Astrocyte of the cerebellum (primary cell): ENCODE measurements around the gene RBM38.
"Not testable (repeated sequence)": the region's sequence is repeated elsewhere in the genome, so short reads cannot be mapped to it uniquely, and the experiment has no call there.

Source experiments
- DNase-seq: peaks from one replicate; pipeline ENCODE4 v3.0.0-alpha.2; 2011; ENCODE audit warnings: low read depth
- H3K4me3 ChIP-seq: 2 replicates; pipeline ENCODE4 v1.5.1; 2011; ENCODE audit warnings: mild to moderate bottlenecking, low read depth, low read length, moderate library complexity
- in situ Hi-C: cut with HindIII; loops from 2 replicates; pipeline ENCODE4 v1.10.0; 2017; ENCODE audit warnings: low sequenced_read_pairs
- TF ChIP-seq, protein P1 (sequence below): IDR thresholded peaks from 2 replicates; pipeline ENCODE4 v1.5.1; 2012; ENCODE audit warnings: low read length, low read depth, moderate library complexity, mild to moderate bottlenecking; ENCODE audit errors: missing control alignments

The RBM38 gene

DNA sequence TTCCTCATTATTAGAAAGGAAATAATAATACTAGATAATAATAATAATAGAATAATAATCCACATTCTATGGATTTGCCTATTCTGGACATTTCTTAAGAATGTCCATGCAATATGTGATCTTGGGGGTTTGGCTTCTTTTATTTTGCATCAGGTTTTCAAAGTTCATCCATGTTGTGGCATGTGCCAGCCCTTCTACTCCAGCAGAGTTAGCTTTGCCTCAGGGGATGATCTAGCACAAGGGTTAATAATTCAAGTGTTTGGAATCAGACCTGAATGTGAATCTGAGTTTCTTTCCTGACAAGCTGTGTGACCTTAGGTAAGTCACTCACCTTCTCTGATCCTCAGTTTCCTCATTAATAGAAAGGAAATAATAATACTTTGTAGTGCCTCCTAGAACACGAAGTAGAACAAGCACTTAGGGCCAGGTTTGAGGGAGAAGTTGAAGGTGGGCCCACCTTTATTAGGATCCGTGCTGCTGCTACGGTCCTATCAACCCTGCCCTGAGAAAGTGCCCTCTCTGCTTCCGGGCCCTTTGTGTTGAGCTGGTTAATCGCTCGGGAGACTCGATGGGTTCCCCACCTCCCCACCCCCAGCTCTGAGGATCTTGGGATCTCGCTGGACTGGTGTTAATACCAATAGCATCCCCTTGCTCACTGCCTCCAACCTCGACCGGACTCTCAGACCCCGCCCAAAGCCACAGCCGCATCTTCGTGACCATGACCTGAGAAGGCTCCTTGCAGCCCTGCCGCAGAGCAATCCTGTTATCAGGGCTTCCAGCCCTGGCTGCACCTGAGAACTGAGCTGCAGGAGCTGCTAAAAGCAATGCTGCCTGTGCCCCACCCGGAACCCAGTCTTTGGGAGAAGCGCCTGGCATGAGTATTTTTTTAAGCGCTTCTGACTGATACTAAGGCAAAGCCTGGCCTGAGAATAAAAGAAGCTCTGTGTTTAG, 26.9 kb downstream of the RBM38 start:
- DNase-seq, result no peak
- in situ Hi-C loops, result no loop called here
- no peak overlapping the region for H3K4me3 ChIP-seq
- TF ChIP-seq, protein P1, sequence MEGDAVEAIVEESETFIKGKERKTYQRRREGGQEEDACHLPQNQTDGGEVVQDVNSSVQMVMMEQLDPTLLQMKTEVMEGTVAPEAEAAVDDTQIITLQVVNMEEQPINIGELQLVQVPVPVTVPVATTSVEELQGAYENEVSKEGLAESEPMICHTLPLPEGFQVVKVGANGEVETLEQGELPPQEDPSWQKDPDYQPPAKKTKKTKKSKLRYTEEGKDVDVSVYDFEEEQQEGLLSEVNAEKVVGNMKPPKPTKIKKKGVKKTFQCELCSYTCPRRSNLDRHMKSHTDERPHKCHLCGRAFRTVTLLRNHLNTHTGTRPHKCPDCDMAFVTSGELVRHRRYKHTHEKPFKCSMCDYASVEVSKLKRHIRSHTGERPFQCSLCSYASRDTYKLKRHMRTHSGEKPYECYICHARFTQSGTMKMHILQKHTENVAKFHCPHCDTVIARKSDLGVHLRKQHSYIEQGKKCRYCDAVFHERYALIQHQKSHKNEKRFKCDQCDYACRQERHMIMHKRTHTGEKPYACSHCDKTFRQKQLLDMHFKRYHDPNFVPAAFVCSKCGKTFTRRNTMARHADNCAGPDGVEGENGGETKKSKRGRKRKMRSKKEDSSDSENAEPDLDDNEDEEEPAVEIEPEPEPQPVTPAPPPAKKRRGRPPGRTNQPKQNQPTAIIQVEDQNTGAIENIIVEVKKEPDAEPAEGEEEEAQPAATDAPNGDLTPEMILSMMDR, result no peak

DNA sequence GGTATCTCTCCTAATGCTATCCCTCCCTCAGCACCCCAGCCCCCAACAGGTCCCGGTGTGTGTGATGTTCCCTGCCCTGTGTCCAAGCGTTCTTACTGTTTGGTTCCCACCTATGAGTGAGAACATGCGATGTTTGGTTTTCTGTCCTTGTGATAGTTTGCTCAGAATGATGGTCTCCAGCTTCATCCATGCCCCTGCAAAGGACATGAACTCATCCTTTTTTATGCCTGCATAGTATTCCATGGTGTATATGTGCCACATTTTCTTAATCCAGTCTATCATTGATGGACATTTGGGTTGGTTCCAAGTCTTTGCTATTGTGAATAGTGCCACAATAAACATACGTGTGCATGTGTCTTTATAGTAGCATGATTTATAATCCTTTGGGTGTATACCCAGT, 28.3 kb downstream of the RBM38 start:
- H3K4me3 ChIP-seq, DNase-seq, in situ Hi-C loops: not testable (repeated sequence)

DNA sequence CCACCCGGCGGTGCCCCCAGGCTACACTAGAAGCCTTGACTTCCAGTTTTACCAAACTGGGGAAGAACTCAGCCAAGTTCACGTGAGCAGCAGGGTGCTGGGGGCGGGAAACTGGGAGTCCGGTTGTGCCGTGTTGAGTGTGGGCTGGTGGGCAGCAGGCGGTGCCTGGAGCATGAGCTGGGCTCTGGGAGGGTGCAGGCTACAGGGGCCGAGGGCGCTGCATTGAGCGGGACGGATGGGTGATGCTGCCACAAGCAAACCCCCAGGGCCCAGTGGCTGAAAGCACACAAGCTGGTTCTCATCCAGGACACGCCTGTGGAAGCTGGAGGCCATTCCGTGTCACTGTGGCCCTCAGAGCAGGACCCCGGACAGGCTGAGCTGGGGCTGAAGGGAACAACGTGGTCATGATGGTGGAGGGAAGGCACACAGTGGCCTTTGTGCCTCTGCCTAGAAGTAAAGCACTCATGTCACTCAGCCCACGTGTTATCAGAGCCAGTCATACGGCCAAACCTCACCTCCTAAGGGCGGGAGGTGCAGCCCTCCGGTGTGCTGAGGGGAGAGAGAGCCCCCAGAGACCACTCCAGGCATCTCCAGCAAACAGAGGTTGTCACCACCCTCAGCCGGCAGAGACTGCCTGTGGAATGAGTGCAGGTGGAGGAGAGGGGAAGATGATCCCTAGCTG, 29.5 kb downstream of the RBM38 start:
- in situ Hi-C loops, result no loop called here
- no peak for DNase-seq
- TF ChIP-seq, protein P1, result no peak
- no peak overlapping the region for H3K4me3 ChIP-seq

DNA sequence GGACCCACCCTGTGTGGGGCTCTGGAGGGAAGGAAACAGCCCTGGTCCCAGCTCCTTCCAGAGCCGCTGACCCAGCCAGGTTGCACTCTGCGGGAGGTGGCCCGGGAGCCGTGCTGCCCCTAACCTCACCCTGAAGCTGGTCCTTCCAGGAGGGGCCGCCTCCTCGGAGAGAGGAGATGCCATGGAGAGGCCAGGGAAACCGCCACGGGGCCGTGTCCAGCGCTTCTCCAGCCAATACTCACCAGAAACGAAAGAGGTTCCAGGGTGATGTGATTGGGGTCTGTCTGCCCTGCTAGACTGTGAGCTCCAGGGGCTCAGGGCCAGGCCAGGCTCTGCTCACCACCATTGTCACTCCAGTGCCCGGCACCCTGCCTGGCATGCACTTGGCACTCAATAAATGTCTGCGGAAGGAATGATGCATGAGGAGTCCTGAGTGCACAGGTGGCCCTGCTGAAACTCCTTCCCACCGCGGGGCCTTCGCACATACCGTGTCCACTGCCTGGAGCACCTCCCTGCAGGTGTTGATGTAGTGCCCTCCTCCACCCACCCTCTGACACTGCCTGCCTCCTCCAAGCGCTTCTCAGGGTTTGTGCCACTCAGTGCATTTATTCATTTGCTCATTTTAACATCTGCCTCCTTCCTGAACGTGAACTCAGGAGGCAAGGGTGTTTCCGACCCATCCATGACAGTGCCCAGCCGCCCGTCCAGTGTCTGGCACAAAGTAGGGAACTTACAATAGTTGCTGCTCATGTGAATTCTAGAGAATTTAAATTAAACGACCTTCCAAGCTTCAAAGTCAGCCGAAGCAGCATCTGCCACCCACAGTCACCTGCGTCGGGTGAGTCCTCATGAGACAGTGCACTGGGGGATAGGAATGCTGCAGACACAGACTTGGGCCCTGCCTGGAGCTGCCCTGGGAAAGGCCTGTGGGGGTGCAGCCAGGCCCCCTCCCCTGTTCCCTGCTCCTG, 30.3 kb downstream of the RBM38 start:
- TF ChIP-seq, protein P1, result no peak
- no peak for DNase-seq
- in situ Hi-C loops, result no loop called here
- H3K4me3 ChIP-seq, result no peak overlapping the region

DNA sequence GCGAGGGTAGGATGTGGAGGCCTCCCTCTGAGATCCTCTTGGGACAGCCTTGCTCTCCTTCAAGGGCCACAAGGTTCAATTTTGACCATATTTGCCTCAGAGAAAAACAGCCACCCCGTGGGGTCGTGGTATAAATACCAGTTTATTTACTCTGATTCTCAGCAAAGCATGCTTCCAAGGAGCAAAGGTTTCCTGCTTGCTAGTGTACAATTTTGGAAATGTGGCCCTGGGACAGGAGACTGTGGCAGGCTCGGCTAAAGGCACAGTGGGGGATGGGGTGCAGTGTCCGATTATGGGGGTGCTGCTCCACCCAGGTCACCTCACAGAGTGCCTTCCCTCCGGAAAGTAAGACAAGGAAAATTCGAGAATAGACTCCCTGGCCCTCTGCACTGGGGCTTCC, 31.1 kb downstream of the RBM38 start:
- TF ChIP-seq, protein P1, result no peak
- H3K4me3 ChIP-seq, result no peak overlapping the region
- in situ Hi-C loops, result no loop called here

DNA sequence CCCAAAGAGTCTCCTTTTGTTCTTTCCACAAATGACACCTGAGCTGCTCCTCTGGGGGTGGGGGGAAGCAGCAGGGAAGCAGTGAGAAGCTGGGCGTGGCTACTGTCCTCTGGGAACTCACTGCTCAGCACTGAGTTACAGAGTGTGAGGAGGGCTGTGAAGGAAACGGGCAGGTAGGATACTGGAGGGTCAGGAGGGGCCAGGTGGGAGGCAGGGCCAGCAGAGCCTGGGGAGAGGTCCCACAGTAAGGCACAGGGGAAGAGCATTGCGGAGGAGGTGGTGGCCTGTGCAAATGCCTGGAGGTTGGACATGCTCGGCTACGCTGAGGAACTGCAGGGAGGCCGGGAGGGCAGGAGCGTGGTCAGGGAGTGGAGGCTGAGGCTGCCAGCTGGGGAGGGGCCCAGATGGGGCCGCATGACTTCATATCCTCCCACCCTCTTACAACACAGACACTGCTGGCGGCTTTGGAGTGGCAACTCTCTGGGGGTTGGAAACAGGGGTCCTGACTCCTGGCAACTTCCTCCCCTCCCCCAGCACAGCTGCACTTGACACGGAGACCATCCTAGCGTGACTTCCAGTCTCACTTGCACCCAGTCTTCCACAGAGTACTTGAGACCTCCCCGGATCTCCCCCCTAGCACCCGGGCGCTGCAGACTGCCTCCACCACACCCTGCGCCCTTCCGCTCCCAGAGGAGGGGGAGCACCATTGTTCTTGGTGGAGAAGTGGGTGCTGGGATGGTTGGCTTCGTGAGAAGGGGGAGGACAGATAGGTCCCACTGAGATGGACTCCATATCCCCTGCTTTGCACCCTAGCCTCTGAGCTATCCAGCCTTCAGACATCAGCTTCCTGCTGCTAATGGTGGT, 34.2 kb downstream of the RBM38 start:
- DNase-seq, result no peak
- in situ Hi-C loops, result no loop called here
- H3K4me3 ChIP-seq, result no peak overlapping the region
- TF ChIP-seq, protein P1, result no peak

More for the DNA sequence above, 31.1 kb downstream of the RBM38 start:
- DNase-seq, result no peak
